OCI-LY1 (cell line): ENCODE data around the gene SUSD1.
A peak's percentile ranks its signal among the peaks of the same experiment; 100 is the strongest.

Experiments
- H2AFZ ChIP-seq: fragments of 200-600 bp; sonication (generic), shearing (Covaris generic); 2 replicates; pipeline ENCODE4 v1.6.0; 2014; ENCODE audit warnings: antibody characterized with exemption, mild to moderate bottlenecking, low read length
- H3F3A ChIP-seq: fragments of 200-600 bp; sonication (generic), shearing (Covaris generic); 2 replicates; pipeline ENCODE4 v1.6.0; 2014; ENCODE audit warnings: mild to moderate bottlenecking, antibody characterized with exemption, low read length, moderate library complexity; ENCODE audit not compliant: insufficient read depth
- H3K27ac ChIP-seq: fragments of 200-600 bp; sonication (generic); 2 replicates; pipeline ENCODE4 v1.5.1; 2014; ENCODE audit warnings: low read length, mixed run types, mild to moderate bottlenecking, low read depth; ENCODE audit not compliant: poor library complexity, severe bottlenecking
- H3K27me3 ChIP-seq: fragments of 200-600 bp; sonication (generic); 2 replicates; pipeline ENCODE4 v1.6.0; 2014; ENCODE audit warnings: antibody characterized with exemption, mild to moderate bottlenecking, low read length, moderate library complexity; ENCODE audit not compliant: insufficient read depth
- H3K36me3 ChIP-seq: fragments of 200-600 bp; sonication (generic); 2 replicates; pipeline ENCODE4 v1.6.1; 2014; ENCODE audit warnings: mild to moderate bottlenecking, antibody characterized with exemption, low read length, moderate library complexity, mixed read lengths; ENCODE audit not compliant: insufficient read depth
- H3K4me1 ChIP-seq: fragments of 200-600 bp; sonication (generic); 2 replicates; pipeline ENCODE4 v1.5.1; 2014; ENCODE audit warnings: mild to moderate bottlenecking, low read length, moderate library complexity; ENCODE audit not compliant: insufficient read depth, severe bottlenecking
- H3K4me2 ChIP-seq: fragments of 200-600 bp; sonication (generic), shearing (Covaris generic); 2 replicates; pipeline ENCODE4 v1.6.1; 2014; ENCODE audit warnings: low read length
- H3K4me3 ChIP-seq: fragments of 200-600 bp; sonication (generic); 2 replicates; pipeline ENCODE4 v1.5.1; 2014; ENCODE audit warnings: low read length, low read depth, mild to moderate bottlenecking, mixed read lengths; ENCODE audit not compliant: poor library complexity, severe bottlenecking
- H3K79me2 ChIP-seq: fragments of 200-600 bp; shearing (Covaris generic); 2 replicates; pipeline ENCODE4 v1.6.1; 2016; ENCODE audit warnings: mixed run types, low read length, mixed read lengths; ENCODE audit not compliant: insufficient read depth
- H3K9ac ChIP-seq: fragments of 200-600 bp; sonication (generic), shearing (Covaris generic); 2 replicates; pipeline ENCODE4 v1.6.1; 2014; ENCODE audit warnings: mild to moderate bottlenecking, low read length, mixed read lengths
- H3K9me2 ChIP-seq: fragments of 200-600 bp; sonication (generic), shearing (Covaris generic); 2 replicates; pipeline ENCODE4 v1.6.1; 2014; ENCODE audit warnings: low read depth, mild to moderate bottlenecking, low read length, mixed read lengths
- H3K9me3 ChIP-seq: fragments of 200-600 bp; shearing (Covaris generic); 2 replicates; pipeline ENCODE4 v1.6.1; 2014; ENCODE audit warnings: low read length, mixed read lengths
- H4K20me1 ChIP-seq: fragments of 200-600 bp; sonication (generic), shearing (Covaris generic); 2 replicates; pipeline ENCODE4 v1.6.0; 2016; ENCODE audit warnings: mild to moderate bottlenecking, low read length; ENCODE audit not compliant: insufficient read depth
- EZH2 ChIP-seq: fragments of 200-600 bp; sonication (generic), shearing (Covaris generic); IDR thresholded peaks from 2 replicates; pipeline ENCODE4 v1.8.0; 2017; ENCODE audit warnings: borderline replicate concordance, mixed run types, mild to moderate bottlenecking, antibody characterized with exemption, low read length, moderate library complexity, mixed read lengths
- TF ChIP-seq, protein P1 (sequence below): fragments of 200-600 bp; sonication (generic), shearing (Covaris generic); IDR thresholded peaks from 2 replicates; pipeline ENCODE4 v1.5.1; 2017; ENCODE audit warnings: mild to moderate bottlenecking, antibody characterized with exemption, low read length, moderate library complexity, mixed read lengths

The SUSD1 gene

DNA sequence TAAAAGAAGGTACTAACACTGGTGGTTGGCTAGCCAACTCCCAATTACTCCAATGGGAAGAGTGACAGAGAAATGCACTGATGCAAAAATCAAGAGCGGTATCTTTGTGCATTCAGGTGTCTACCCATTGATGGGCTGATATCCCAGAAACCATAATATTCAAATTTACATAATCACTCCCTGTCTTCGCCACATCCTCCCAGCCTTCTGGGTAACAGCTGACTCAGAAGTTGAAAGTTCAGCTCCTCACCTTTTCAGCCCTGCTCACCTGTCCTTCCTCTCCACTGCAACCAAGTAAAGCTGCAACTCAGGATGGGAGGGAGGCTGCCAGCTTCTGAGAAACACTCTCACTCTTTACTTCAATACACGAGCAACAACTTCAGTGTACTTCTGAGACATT lies 6.9 kb downstream of the SUSD1 start:
- Histone ChIP-seq H2AFZ (no peak overlapping the region), H3K27me3 (no peaks in the 10 kb centered on the region), H4K20me1 (no peaks in the 10 kb centered on the region), H3K27ac (no peak overlapping the region), H3K4me2 (no peak overlapping the region), H3K4me3 (no peak overlapping the region), H3K9me2 (no peaks in the 10 kb centered on the region), H3K4me1 (peaks cover 21% of the 10 kb centered on the region), H3K9me3 (no peaks in the 10 kb centered on the region), H3K36me3 (no peaks in the 10 kb centered on the region), H3F3A (no peaks in the 10 kb centered on the region), H3K9ac (no peak overlapping the region), H3K79me2 (no peaks in the 10 kb centered on the region)
- no peak for TF ChIP-seq EZH2
- TF ChIP-seq, protein P1, sequence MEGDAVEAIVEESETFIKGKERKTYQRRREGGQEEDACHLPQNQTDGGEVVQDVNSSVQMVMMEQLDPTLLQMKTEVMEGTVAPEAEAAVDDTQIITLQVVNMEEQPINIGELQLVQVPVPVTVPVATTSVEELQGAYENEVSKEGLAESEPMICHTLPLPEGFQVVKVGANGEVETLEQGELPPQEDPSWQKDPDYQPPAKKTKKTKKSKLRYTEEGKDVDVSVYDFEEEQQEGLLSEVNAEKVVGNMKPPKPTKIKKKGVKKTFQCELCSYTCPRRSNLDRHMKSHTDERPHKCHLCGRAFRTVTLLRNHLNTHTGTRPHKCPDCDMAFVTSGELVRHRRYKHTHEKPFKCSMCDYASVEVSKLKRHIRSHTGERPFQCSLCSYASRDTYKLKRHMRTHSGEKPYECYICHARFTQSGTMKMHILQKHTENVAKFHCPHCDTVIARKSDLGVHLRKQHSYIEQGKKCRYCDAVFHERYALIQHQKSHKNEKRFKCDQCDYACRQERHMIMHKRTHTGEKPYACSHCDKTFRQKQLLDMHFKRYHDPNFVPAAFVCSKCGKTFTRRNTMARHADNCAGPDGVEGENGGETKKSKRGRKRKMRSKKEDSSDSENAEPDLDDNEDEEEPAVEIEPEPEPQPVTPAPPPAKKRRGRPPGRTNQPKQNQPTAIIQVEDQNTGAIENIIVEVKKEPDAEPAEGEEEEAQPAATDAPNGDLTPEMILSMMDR = no peak

DNA sequence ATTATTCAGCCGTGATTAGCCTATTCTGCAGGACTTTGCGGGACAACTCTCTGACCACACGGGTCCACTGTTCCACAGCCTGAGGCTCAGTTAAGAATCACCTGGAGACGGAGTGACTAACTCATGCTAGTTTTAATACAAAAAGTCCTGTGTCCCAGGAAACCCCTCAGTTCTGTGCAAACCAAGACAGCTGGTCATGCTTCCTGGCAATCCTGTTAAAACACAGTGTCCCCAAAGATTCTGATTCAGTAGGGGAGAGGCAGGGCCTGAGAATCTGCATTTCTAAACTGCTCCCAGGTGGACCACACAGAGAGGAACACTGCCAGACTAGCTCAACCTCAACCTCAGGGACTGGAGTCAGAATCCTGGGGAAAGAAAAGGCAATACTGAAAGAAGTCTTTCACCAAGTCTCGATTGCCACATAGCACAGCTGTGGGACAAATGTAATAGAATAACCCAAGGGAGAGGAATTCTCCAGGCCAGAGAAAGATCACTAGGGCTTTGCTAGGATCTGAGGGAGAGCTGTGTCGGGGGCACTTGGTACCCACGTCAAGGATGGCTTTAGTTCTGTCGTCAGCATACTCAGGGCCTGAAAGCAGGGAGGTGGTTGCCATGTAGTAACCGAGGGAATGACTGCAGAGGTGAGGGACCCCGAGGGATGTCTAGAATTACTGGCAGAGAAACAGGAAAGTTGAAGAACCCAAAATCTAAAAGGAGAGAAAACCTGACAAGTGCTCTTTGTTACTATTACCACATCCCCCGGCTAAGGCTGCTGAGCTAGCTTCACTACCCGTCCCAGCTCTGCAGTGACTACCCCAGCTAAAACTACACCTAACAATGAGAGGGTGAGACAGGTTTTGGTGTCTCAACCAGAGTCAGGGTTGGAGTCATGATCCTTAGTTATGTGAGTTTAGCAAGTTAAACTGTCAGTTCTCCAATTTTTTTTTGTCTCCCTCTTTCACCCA lies 8.6 kb downstream of the SUSD1 start:
- Histone ChIP-seq H3K9ac (no peak overlapping the region), H3K4me3 (no peak overlapping the region), H3K4me1 (peaks cover 35% of the 10 kb centered on the region), H3K27ac (no peak overlapping the region), H3K79me2 (no peaks in the 10 kb centered on the region), H3K27me3 (no peaks in the 10 kb centered on the region), H3K9me3 (no peaks in the 10 kb centered on the region), H3K36me3 (no peaks in the 10 kb centered on the region), H2AFZ (no peak overlapping the region), H3K9me2 (no peaks in the 10 kb centered on the region), H4K20me1 (no peaks in the 10 kb centered on the region), H3K4me2 (no peak overlapping the region), H3F3A (no peaks in the 10 kb centered on the region)
- no peak for TF ChIP-seq EZH2
- TF ChIP-seq, protein P1 = no peak

GRCh38 chr9:112162621-112163413 lies 12.3 kb downstream of the SUSD1 start:
- no peak overlapping the region for H2AFZ ChIP-seq
- no peaks in the 10 kb centered on the region for H3K9me3 ChIP-seq
- H3F3A ChIP-seq = no peaks in the 10 kb centered on the region
- no peak overlapping the region; the same call in 1 of the 2 replicates for H3K9ac ChIP-seq
- TF ChIP-seq EZH2 = no peak
- TF ChIP-seq, protein P1 = no peak
- H3K9me2 ChIP-seq = no peaks in the 10 kb centered on the region
- H3K27me3 ChIP-seq = no peaks in the 10 kb centered on the region
- no peaks in the 10 kb centered on the region for H4K20me1 ChIP-seq
- no peaks in the 10 kb centered on the region for H3K36me3 ChIP-seq
- H3K4me2 ChIP-seq = peak overlapping the region; percentile 53
- no peaks in the 10 kb centered on the region for H3K79me2 ChIP-seq
- peak overlapping the region; percentile 25 for H3K4me3 ChIP-seq
- peaks cover 21% of the 10 kb centered on the region for H3K4me1 ChIP-seq
- peak overlapping the region; percentile 62 for H3K27ac ChIP-seq
